Measurements from ENCODE around the gene CBX1. TPM values are rescaled to one million over a fixed set of nuclear protein-coding genes. Genes with fewer than 3 reads are reported as not detected.

Gene CBX1
- total and polyA plus RNA-seq, 2 of the 13 experiments (the other 11 are each of a cell fraction or from before 2014, with no cell fraction given) = 17.8 to 108 TPM

DNA sequence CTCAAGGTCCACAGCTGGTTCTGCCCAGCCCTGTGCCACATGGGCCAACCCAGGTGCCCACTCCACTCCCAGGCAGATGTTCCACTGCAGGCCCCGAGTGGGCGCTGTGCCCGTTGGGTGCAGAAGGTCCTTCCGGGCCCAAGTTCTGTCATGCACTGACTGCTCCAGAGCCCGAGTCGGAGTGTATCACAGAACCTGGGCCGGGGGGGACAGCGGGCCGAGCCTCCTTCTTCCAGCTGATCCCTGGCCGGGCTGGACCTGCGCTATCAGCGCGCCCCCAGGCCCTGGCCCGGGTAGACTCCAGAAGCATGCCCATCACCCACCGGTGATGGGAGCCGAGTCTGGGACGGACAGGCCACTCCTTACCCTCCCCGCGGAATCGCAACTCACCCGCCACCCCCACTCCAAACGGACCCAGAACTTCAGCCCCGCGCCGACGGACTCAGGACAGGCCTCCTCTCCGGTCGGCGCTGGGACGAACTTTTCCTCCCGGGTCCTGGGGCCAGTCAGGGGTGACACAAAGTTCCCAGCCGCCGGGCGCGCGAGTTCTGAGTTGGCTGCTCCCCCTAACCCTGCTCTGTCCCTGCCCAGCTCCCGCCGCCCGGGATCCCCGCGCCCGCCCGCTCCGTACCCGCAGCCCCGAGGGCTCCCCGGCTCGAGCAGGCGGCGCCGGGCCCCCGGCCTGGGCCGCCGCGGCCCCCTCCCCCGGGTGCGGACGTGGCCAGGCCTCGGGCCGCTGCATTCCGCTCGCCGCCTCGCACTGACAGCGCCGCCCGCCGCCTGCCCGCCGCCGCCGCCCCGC, 64.0 kb downstream of the CBX1 start, which contains the start of gene COPZ2 (continued):
- TF ChIP-seq GZF1 (CRISPR knock-in tag; IDR thresholded peaks at IDR 0.05) (no peak), FOXC1 (CRISPR knock-in tag; IDR thresholded peaks at IDR 0.05; ENCODE audit: borderline replicate concordance) (no peak; the same call in 1 of the 2 replicates), FOSL1 (CRISPR knock-in tag; IDR thresholded peaks at IDR 0.05; ENCODE audit: borderline replicate concordance) (no peak), ZNF101 (CRISPR knock-in tag; IDR thresholded peaks at IDR 0.05; ENCODE audit: borderline replicate concordance, low read depth) (no peak), JUND (CRISPR knock-in tag; IDR thresholded peaks at IDR 0.05) (no peak), ELF1 (CRISPR knock-in tag; IDR thresholded peaks at IDR 0.05) (peak; percentile 59; the same call in 1 of the 2 replicates)
- TF ChIP-seq, protein P1, sequence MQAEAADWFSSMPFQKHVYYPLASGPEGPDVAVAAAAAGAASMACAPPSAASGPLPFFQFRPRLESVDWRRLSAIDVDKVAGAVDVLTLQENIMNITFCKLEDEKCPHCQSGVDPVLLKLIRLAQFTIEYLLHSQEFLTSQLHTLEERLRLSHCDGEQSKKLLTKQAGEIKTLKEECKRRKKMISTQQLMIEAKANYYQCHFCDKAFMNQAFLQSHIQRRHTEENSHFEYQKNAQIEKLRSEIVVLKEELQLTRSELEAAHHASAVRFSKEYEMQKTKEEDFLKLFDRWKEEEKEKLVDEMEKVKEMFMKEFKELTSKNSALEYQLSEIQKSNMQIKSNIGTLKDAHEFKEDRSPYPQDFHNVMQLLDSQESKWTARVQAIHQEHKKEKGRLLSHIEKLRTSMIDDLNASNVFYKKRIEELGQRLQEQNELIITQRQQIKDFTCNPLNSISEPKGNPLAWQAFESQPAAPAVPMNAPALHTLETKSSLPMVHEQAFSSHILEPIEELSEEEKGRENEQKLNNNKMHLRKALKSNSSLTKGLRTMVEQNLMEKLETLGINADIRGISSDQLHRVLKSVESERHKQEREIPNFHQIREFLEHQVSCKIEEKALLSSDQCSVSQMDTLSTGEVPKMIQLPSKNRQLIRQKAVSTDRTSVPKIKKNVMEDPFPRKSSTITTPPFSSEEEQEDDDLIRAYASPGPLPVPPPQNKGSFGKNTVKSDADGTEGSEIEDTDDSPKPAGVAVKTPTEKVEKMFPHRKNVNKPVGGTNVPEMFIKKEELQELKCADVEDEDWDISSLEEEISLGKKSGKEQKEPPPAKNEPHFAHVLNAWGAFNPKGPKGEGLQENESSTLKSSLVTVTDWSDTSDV (CRISPR knock-in tag; IDR thresholded peaks at IDR 0.05) = no peak
- TF ChIP-seq, protein P2, sequence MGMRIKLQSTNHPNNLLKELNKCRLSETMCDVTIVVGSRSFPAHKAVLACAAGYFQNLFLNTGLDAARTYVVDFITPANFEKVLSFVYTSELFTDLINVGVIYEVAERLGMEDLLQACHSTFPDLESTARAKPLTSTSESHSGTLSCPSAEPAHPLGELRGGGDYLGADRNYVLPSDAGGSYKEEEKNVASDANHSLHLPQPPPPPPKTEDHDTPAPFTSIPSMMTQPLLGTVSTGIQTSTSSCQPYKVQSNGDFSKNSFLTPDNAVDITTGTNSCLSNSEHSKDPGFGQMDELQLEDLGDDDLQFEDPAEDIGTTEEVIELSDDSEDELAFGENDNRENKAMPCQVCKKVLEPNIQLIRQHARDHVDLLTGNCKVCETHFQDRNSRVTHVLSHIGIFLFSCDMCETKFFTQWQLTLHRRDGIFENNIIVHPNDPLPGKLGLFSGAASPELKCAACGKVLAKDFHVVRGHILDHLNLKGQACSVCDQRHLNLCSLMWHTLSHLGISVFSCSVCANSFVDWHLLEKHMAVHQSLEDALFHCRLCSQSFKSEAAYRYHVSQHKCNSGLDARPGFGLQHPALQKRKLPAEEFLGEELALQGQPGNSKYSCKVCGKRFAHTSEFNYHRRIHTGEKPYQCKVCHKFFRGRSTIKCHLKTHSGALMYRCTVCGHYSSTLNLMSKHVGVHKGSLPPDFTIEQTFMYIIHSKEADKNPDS (CRISPR knock-in tag; IDR thresholded peaks at IDR 0.05) = no peak
- TF ChIP-seq, protein P3, sequence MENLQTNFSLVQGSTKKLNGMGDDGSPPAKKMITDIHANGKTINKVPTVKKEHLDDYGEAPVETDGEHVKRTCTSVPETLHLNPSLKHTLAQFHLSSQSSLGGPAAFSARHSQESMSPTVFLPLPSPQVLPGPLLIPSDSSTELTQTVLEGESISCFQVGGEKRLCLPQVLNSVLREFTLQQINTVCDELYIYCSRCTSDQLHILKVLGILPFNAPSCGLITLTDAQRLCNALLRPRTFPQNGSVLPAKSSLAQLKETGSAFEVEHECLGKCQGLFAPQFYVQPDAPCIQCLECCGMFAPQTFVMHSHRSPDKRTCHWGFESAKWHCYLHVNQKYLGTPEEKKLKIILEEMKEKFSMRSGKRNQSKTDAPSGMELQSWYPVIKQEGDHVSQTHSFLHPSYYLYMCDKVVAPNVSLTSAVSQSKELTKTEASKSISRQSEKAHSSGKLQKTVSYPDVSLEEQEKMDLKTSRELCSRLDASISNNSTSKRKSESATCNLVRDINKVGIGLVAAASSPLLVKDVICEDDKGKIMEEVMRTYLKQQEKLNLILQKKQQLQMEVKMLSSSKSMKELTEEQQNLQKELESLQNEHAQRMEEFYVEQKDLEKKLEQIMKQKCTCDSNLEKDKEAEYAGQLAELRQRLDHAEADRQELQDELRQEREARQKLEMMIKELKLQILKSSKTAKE (CRISPR knock-in tag; IDR thresholded peaks at IDR 0.05; ENCODE audit: borderline replicate concordance) = no peak
- TF ChIP-seq, protein P4, sequence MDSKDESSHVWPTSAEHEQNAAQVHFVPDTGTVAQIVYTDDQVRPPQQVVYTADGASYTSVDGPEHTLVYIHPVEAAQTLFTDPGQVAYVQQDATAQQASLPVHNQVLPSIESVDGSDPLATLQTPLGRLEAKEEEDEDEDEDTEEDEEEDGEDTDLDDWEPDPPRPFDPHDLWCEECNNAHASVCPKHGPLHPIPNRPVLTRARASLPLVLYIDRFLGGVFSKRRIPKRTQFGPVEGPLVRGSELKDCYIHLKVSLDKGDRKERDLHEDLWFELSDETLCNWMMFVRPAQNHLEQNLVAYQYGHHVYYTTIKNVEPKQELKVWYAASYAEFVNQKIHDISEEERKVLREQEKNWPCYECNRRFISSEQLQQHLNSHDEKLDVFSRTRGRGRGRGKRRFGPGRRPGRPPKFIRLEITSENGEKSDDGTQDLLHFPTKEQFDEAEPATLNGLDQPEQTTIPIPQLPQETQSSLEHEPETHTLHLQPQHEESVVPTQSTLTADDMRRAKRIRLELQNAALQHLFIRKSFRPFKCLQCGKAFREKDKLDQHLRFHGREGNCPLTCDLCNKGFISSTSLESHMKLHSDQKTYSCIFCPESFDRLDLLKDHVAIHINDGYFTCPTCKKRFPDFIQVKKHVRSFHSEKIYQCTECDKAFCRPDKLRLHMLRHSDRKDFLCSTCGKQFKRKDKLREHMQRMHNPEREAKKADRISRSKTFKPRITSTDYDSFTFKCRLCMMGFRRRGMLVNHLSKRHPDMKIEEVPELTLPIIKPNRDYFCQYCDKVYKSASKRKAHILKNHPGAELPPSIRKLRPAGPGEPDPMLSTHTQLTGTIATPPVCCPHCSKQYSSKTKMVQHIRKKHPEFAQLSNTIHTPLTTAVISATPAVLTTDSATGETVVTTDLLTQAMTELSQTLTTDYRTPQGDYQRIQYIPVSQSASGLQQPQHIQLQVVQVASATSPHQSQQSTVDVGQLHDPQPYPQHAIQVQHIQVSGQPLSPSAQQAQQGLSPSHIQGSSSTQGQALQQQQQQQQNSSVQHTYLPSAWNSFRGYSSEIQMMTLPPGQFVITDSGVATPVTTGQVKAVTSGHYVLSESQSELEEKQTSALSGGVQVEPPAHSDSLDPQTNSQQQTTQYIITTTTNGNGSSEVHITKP (CRISPR knock-in tag; IDR thresholded peaks at IDR 0.05; ENCODE audit: low read depth) = peak; percentile 79
